ENCODE results near the gene YARS2.

DNA sequence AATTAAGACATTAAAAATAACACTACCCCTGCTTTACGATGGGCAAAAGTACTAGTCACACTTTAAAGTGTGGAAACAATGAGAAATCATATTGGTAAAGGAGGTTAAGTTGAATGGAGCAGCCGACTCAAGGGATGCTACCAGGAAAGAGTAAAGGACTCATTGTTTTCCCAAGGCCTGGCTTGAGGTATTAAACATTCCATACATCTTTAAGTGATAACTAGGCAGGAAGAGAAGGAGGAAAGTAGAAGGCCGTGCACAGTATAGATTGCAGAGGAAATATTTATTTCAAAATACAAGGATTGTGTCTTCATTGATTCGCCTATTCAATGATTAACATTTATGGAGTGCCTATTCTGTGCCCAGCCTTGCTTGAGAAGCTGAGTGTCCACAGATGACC, 20.6 kb upstream of the YARS2 start:
- TF ChIP-seq POLR2AphosphoS5 (IDR thresholded peaks at IDR 0.05) = no peak
- TF ChIP-seq, protein P1, sequence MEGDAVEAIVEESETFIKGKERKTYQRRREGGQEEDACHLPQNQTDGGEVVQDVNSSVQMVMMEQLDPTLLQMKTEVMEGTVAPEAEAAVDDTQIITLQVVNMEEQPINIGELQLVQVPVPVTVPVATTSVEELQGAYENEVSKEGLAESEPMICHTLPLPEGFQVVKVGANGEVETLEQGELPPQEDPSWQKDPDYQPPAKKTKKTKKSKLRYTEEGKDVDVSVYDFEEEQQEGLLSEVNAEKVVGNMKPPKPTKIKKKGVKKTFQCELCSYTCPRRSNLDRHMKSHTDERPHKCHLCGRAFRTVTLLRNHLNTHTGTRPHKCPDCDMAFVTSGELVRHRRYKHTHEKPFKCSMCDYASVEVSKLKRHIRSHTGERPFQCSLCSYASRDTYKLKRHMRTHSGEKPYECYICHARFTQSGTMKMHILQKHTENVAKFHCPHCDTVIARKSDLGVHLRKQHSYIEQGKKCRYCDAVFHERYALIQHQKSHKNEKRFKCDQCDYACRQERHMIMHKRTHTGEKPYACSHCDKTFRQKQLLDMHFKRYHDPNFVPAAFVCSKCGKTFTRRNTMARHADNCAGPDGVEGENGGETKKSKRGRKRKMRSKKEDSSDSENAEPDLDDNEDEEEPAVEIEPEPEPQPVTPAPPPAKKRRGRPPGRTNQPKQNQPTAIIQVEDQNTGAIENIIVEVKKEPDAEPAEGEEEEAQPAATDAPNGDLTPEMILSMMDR (IDR thresholded peaks at IDR 0.05) = no peak
- TF ChIP-seq EP300 (IDR thresholded peaks at IDR 0.05) = no peak
- no peak for TF ChIP-seq POLR2A (IDR thresholded peaks at IDR 0.05)
